Measurements from ENCODE around the gene ANAPC7. TPM values are rescaled to one million over a fixed set of nuclear protein-coding genes. Genes with fewer than 3 reads are reported as not detected.

The ANAPC7 gene
- total and polyA plus RNA-seq, 2 of the 13 experiments (the other 11 are each of a cell fraction or from before 2014, with no cell fraction given): 40.0 to 69.1 TPM

- TF ChIP-seq ARID4A (CRISPR knock-in tag; IDR thresholded peaks at IDR 0.05; ENCODE audit: borderline replicate concordance) (peak; percentile 92), ARNT2 (CRISPR knock-in tag; IDR thresholded peaks at IDR 0.05; ENCODE audit: low read depth) (peak; percentile 68; the same call in 1 of the 2 replicates), ZNF414 (CRISPR knock-in tag; IDR thresholded peaks at IDR 0.05) (peak; percentile 24; the same call in 1 of the 2 replicates), TFE3 (CRISPR knock-in tag; IDR thresholded peaks at IDR 0.05) (peak; percentile 55; the same call in 1 of the 2 replicates), ZMYM4 (CRISPR knock-in tag; IDR thresholded peaks at IDR 0.05) (peak; percentile 56), ARNT (IDR thresholded peaks at IDR 0.05) (no peak), HNRNPK (IDR thresholded peaks at IDR 0.05; ENCODE audit: low read depth, low read length, poor library complexity, severe bottlenecking) (no peak), SALL1 (CRISPR knock-in tag; IDR thresholded peaks at IDR 0.05) (peak; percentile 73), RBM39 (IDR thresholded peaks at IDR 0.05; ENCODE audit: low read depth, low read length, poor library complexity, severe bottlenecking) (peak; percentile 89), ZNF10 (CRISPR knock-in tag; IDR thresholded peaks at IDR 0.05; ENCODE audit: borderline replicate concordance, low read depth) (no peak), SMYD3 (CRISPR knock-in tag; IDR thresholded peaks at IDR 0.05) (no peak), HBP1 (CRISPR knock-in tag; IDR thresholded peaks at IDR 0.05; ENCODE audit: low read depth) (no peak; the same call in 1 of the 2 replicates)
- TF ChIP-seq, protein P1, sequence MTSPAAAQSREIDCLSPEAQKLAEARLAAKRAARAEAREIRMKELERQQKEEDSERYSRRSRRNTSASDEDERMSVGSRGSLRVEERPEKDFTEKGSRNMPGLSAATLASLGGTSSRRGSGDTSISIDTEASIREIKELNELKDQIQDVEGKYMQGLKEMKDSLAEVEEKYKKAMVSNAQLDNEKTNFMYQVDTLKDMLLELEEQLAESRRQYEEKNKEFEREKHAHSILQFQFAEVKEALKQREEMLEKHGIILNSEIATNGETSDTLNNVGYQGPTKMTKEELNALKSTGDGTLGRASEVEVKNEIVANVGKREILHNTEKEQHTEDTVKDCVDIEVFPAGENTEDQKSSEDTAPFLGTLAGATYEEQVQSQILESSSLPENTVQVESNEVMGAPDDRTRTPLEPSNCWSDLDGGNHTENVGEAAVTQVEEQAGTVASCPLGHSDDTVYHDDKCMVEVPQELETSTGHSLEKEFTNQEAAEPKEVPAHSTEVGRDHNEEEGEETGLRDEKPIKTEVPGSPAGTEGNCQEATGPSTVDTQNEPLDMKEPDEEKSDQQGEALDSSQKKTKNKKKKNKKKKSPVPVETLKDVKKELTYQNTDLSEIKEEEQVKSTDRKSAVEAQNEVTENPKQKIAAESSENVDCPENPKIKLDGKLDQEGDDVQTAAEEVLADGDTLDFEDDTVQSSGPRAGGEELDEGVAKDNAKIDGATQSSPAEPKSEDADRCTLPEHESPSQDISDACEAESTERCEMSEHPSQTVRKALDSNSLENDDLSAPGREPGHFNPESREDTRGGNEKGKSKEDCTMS (CRISPR knock-in tag; conservative IDR thresholded peaks at IDR 0.05): no peak
- TF ChIP-seq, protein P2, sequence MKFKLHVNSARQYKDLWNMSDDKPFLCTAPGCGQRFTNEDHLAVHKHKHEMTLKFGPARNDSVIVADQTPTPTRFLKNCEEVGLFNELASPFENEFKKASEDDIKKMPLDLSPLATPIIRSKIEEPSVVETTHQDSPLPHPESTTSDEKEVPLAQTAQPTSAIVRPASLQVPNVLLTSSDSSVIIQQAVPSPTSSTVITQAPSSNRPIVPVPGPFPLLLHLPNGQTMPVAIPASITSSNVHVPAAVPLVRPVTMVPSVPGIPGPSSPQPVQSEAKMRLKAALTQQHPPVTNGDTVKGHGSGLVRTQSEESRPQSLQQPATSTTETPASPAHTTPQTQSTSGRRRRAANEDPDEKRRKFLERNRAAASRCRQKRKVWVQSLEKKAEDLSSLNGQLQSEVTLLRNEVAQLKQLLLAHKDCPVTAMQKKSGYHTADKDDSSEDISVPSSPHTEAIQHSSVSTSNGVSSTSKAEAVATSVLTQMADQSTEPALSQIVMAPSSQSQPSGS (CRISPR knock-in tag; IDR thresholded peaks at IDR 0.05): peak; percentile 21; the same call in 1 of the 2 replicates
These were observed at the start of gene ANAPC7 (continued) for GRCh38 chr12:110403146-110403975.

Data from HepG2 (cell line).